GM18508 (cell line): Measurements from ENCODE around the gene ANKRD65.
"Not testable (repeated sequence)": the region's sequence is repeated elsewhere in the genome, so short reads cannot be mapped to it uniquely, and the experiment has no call there.

Experiments
- ATAC-seq: cut with Tn5 transposase; IDR thresholded peaks from one replicate; pipeline ENCODE4 v1.9.1; 2021; ENCODE audit warnings: moderate number of reproducible peaks; ENCODE audit not compliant: insufficient read depth, unreplicated experiment

The ANKRD65 gene

GRCh38 chr1:1418464-1419362 is 2.4 kb downstream of the ANKRD65 start:
- no peak for ATAC-seq

DNA sequence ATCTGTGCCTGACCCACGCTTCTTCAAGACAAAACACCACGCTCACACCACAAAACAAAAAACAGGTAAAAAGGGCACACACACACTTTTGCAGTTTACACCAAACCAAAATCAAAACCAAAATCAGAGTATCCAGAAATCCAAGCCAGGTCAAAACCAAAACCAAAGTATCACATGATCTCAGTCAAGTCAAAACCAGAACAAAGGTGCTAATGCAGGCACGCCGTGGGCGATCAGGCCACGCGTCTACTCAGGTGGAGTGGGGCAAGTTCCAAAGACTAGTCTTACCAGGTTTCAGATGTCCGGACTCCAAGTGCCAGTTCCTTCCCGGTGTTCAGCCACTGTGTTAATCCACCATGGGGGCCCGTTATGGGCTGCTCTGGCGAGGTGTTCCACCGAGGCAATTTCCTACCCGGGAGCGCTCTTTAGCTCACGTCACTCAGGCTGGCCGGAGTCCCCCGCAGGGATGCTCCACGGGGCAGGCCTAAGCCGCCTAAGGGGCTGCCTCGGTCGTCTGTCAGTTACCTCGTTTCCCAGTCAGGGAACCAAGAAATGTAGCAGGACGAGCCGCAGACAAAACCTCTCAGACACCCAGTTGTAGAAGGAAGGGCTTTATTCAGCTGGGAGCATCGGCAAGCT is 3.1 kb downstream of the ANKRD65 start:
- not testable (repeated sequence) for ATAC-seq

GRCh38 chr1:1417396-1417795 is 3.7 kb downstream of the ANKRD65 start:
- not testable (repeated sequence) for ATAC-seq

- ATAC-seq = no peak
Observed at GRCh38 chr1:1415751-1416150, 5.3 kb downstream of the ANKRD65 start.

DNA sequence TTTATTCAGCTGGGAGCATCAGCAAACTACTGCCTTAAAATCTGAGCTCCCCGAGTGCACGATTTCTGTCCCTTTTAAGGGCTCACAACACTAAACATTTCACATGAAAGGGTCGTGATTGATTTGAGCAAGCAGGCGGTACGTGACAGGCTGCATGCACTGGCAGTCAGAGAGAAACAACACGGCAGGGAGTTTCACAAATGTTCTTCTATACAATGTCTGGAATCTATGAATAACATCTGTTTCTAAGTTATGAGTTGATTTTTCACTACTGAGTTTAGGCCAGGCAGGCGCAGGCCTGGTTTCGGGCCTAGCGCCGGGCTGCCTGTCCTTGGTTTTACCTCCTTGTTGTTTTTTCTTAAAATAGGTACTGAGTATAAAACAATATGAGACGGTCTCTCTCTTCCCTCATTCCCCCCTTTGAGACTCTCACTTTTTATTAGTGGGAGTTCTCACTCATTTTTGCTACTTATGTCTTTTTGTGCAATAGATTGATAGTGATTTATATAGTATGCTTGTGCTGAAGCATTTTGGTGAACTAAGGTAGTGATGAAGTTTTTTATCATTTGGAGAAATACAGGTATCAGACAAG is 8.7 kb downstream of the ANKRD65 start:
- ATAC-seq = not testable (repeated sequence)

GRCh38 chr1:1411626-1412025 is 9.4 kb downstream of the ANKRD65 start:
- ATAC-seq = no peak

- not testable (repeated sequence) for ATAC-seq
Observed at GRCh38 chr1:1410238-1410637, 10.8 kb downstream of the ANKRD65 start.

- ATAC-seq = no peak
Observed at GRCh38 chr1:1407636-1408318, 13.3 kb downstream of the ANKRD65 start.

GRCh38 chr1:1406821-1407635 is 14.0 kb downstream of the ANKRD65 start, which contains the start of gene MRPL20:
TSS of gene MRPL20 (minus strand) at chr1:1407293. CDS start at chr1:1407217, 76 bp downstream.
- ATAC-seq = peak; percentile 51

DNA sequence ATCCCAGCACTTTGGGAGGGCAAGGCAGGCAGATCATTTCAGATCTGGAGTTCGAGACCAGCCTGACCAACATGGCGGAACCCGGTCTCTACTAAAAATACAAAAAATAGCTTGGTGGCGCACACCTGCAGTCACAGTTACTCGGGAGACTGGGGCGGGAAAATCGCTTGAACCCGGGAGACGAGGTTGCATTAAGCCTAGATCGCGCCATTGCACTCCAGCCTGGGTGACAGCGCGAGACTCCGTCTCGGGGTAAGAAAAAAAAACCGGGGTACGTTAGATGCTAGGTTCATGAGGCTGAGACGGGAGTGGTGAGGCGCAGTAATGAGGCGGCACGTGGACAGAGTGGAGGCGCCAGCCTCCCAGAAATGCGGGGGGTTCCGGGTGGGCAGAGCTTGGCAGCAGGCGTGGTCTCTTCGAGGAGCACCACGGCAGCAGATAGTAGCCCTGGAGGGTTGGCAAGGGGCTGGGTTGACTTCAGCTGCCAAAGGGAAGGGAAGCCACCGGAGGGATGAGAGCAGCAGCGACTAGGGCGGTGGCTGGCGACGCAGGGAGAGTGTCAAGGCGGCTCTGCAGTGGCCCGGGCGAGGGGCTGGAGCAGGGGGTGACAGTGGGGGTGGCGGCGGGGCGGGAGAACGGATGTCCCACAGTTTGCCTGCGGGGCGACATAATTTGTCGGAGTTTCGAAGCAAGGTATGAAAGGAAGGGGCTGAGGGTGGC is 14.8 kb downstream of the ANKRD65 start:
- no peak for ATAC-seq

DNA sequence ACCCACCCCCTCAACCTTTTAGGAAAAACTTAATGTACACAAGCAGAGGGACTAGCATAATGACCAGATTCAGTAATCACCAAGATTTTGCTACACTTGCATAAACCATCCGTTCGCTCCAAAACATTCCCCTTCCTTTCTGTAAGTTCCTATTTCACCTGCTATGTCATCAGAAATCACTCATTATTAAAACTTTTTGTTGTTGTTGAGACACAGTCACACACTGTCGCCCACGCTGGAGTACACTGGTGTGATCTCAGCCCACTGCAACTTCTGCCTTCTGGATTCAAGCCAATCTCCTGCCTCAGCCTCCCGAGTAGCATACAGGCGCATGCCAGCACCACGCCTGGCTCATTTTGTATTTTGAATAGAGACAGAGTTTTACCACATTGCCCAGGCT is 17.4 kb downstream of the ANKRD65 start:
- ATAC-seq = no peak

DNA sequence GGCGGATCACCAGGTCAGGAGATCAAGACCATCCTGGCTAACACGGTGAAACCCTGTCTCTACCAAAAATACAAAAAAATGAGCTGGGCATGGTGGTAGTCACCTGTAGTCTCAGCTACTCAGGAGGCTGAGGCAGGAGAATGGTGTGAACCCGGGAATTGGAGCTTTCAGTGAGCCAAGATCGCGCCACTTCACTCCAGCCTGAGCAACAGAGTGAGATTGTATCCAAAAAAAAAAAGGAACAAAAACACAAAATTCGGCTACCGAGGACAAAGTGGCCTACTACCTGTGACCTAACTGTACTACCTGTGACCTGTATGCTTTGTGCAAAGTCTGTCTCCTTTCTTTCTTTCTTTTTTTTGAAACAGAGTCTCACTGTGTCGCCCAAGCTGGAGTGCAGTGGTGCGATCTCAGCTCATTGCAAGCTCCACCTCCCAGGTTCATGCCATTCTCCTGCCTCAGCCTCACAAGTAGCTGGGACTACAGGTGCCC is 18.1 kb downstream of the ANKRD65 start:
- not testable (repeated sequence) for ATAC-seq

DNA sequence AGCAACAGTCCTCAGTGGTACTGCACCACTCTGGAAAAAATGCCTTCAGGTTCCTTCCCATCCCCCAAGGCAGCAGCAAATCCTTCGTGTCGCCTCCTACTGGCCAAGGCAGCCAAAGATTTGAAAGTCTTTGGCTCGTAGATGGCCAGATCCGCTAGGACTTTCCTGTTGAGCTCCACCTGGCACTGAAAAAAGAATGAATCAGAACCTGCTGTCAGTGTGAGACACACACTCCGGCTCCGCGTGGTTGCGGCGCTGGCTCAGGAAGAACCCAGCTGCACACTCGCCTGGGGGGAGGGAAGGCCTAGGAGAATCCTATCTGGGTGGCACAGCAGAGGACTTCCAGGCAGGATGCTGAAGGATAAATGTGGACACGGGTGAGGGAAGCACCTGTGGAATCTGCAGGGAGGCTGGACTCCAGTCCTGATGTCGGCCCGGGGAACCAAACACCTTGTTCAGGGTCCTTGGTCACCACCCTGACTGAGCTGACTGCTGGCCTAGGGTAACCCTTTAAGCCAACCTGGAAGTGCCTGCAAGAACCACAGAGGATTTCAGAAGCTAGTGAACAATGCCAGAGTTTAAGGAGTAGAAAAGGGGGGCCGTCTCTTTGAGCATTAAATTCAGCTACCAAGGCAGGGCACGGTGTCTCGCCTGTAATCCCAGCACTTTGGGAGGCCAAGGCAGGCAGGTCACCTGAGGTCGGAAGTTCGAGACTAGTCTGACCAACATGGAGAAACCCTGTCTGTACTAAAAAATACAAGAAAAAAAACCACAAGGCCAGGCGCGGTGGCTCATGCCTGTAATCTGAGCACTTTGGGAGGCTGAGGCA is 18.8 kb downstream of the ANKRD65 start:
- ATAC-seq = no peak

- no peak for ATAC-seq
Observed at GRCh38 chr1:1401457-1402010, 19.5 kb downstream of the ANKRD65 start.

DNA sequence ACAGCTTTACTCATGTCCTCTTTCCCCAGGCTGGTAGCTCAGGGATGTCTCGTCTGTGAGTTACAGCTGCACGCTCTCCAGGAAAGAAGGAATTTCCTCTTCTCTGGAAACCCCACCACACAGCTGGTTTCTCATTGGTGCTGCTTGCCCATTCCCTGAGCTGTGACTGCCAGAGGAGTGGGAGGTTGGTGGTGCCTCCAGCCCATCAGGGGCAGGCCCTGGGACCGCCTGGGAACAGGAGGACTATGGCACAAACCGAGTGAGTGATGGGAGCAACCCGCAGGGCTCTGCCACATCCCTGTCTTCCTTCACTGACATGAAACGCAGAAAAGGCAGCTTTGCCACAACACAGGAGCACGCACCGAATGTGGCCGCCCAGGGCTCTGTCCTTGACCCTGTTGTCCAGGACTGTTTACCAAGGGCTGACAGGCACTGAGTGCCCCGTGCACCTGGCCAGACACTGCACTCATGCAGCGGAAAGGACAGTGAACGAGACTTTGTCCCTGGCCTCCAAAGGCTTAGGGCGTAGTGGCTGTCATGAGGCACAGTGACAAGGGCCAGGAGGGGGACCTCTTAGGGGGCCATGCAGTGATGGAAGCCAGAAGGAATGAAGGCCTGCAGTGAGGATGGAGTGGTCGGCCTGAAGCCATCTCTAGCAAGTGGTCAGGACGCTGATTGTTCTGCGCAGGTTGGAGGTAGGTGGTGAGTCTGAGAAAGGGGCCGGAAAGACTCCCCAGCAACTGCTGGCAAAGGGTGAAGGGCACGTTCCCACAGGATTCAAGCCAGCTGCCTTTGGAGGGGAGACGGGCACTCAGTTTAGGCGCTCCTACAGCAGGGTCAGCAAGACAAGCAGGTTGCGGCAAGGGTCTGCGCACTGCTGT is 20.3 kb downstream of the ANKRD65 start:
- no peak for ATAC-seq

GRCh38 chr1:1399872-1400575 is 21.1 kb downstream of the ANKRD65 start:
- ATAC-seq = no peak
